ENCODE data around the gene CA12.
A peak's percentile ranks its signal among the peaks of the same experiment; 100 is the strongest.

CA12 gene

GRCh38 chr15:63299943-63300575 lies 81.6 kb downstream of the CA12 start:
- DNase-seq: no peak

GRCh38 chr15:63296195-63296594 lies 85.5 kb downstream of the CA12 start:
- no peak for DNase-seq

GRCh38 chr15:63295341-63295740 lies 86.3 kb downstream of the CA12 start:
- no peak for DNase-seq

GRCh38 chr15:63294359-63294758 lies 87.3 kb downstream of the CA12 start:
- no peak for DNase-seq

GRCh38 chr15:63292771-63293170 lies 88.9 kb downstream of the CA12 start:
- no peak for DNase-seq

GRCh38 chr15:63292241-63292640 lies 89.4 kb downstream of the CA12 start:
- no peak for DNase-seq

- no peak for DNase-seq
Measured at GRCh38 chr15:63291507-63291906, 90.1 kb downstream of the CA12 start.

- no peak for DNase-seq
Measured at GRCh38 chr15:63288778-63289378, 92.8 kb downstream of the CA12 start.

- no peak for DNase-seq
Measured at GRCh38 chr15:63288342-63288741, 93.3 kb downstream of the CA12 start.

- no peak for DNase-seq
Measured at GRCh38 chr15:63287109-63287508, 94.5 kb downstream of the CA12 start.

GRCh38 chr15:63284335-63284734 lies 97.3 kb downstream of the CA12 start:
- no peak for DNase-seq

GRCh38 chr15:63283126-63283525 lies 98.5 kb downstream of the CA12 start:
- no peak for DNase-seq

GRCh38 chr15:63277893-63278456 lies 103.7 kb downstream of the CA12 start:
- no peak for DNase-seq

- peak; percentile 78 for DNase-seq
Measured at GRCh38 chr15:63277038-63277892, 104.4 kb downstream of the CA12 start, which contains the start of gene APH1B. Gene APH1B (plus strand): TSS chr15:63277605. CDS start chr15:63277624, 19 bp downstream.

- no peak for DNase-seq
Measured at GRCh38 chr15:63276342-63277037, 105.2 kb downstream of the CA12 start.

- no peak for DNase-seq
Measured at GRCh38 chr15:63274427-63274826, 107.2 kb downstream of the CA12 start.

Measured in activated effector memory CD4-positive, alpha-beta T cell treated with Interleukin-2 at 50 U/mL for 16 hours (primary cell).